H4 (cell line): ENCODE results near the gene RSBN1L. TPM values are rescaled to one million over a fixed set of nuclear protein-coding genes. Genes with fewer than 3 reads are reported as not detected.
"Not testable (repeated sequence)": the region's sequence is repeated elsewhere in the genome, so short reads cannot be mapped to it uniquely, and the experiment has no call there.

Source experiments
- DNase-seq: peaks from one replicate; pipeline ENCODE4 v3.0.0-alpha.2; 2015; ENCODE audit warnings: low spot score
- total RNA-seq: library from RNA; depleted of rRNA; stranded (reverse); fragments of >200 nt; shearing (Covaris generic); gene quantifications from 2 replicates; pipeline ENCODE4 v1.2.3, GENCODE V29; 2014; rRNA removed

The RSBN1L gene
- 9.9 and 25.6 TPM in 2 replicates for total RNA-seq

DNA sequence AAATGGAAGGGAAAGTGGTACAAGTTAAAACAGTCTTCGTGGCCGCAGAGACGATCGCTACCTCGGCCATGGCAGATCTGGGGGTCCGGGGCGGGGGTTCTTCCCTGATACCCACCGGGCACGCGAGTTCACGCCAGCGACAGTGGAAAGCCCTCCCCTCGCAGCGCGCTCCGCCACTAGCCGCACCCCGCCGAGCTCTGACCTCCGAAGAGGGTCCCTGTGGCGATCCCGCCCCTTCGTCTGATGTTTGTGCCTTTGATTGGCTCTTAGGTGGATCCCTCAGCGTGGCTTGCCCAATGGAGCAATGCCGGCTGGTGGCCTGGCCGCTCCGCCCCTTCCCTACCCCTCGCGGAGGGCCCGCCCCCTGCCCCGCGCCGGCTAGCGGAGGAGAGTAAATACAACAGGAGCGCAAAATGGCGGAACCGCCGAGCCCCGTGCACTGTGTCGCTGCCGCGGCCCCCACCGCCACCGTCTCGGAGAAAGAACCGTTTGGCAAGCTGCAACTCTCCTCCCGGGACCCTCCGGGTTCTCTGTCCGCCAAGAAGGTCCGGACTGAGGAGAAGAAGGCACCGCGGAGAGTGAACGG lies at the start of gene RSBN1L:
TSS of gene RSBN1L (plus strand) at position 403 of the 586 bp plus-strand sequence. CDS start at position 414, 11 bp downstream.
- DNase-seq: peak; percentile 99

- no peak for DNase-seq
These were observed 47.4 kb upstream of the RSBN1L start for GRCh38 chr7:77648742-77649338.

DNA sequence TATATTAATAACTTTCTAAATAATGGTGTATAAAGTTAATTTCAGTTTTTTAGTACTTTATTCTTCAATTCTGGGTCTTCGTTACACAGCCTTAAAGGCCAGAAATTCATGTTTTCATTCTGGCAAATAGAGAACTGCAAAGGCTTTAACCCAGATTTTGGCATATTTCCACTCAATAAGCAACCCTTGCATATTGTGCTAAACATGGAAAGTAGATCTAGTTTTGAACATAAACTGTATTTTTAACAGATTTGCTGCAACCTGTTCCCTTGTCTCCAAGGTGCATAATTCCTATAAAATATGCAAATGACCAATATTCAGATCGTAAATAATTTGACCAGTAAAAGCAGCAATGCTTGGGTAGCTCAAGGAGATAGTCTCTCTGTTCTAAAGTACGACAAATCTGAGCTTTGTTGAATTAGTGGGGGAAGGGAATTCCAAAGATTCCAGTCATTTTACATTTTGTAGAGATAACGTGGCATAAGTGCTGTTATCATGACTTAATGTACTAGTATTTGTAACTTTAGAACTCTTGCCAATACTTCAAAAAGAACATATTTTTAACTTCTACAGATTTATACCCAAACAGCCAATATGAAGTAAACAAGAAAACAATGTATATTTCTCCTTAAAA lies 46.4 kb upstream of the RSBN1L start:
- DNase-seq: no peak

DNA sequence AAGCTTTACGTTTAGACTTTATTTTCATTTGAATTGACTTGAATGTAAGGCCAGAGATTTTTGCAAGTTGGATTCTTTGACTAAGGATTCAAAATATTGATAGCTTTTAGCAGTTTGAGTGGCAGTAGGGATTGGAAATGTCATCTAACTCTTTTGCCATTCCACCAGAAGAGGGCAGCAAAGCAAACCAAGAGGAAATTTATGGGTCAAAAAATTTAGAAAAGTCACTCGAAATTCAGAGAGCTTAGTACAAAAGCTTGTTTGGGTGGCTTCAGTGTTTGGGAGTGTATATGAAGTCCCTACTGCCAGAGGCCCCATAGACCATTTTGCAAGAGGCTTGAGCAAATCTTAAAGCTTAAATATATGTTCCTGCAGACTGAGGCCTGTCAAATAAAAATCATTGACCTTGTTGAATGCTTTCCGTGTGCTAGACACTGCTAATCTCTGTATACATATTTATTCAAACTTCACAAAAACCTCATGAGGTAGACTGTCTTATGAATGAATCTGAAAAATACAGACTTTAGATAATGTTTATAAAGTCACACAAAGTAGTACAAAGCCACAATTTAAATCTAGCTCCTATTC lies 44.6 kb upstream of the RSBN1L start:
- DNase-seq: peak; percentile 18

DNA sequence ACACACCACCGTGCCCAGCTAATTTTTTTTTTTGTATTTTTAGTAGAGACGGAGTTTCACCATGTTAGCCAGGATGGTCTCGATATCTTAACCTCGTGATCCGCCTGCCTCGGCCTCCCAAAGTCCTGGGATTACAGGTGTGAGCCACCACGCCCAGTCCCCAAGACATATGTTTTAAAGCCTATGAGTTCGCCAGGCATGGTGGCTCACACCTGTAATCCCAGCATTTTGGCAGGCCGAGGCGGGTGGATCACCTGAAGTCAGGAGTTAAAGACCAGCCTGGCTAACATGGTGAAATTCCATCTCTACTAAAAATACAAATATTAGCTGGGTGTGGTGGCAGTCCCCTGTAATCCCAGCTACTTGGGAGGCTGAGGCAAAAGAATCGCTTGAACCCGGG lies 43.4 kb upstream of the RSBN1L start:
- DNase-seq: not testable (repeated sequence)

DNA sequence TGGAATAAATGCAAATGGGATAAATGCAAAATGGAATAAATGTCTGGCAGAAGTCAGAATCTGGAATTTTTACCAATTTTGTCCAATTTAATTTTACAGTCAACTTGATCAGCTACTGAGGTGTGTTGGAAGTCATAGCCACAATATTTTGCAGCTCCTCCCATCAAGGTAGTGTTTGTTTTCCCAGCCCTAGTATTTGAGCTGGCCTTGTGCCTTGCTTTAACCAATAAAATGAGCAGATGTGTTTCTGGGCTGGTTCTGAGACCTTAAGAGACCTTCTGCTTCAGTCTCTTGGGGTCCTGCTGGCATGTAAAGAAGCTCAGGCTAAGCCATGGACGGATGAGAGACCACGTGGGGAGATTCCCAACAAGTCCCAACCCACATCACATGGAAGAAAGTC lies 42.7 kb upstream of the RSBN1L start:
- no peak for DNase-seq

- no peak for DNase-seq
These were observed 40.9 kb upstream of the RSBN1L start for GRCh38 chr7:77655356-77655755.

DNA sequence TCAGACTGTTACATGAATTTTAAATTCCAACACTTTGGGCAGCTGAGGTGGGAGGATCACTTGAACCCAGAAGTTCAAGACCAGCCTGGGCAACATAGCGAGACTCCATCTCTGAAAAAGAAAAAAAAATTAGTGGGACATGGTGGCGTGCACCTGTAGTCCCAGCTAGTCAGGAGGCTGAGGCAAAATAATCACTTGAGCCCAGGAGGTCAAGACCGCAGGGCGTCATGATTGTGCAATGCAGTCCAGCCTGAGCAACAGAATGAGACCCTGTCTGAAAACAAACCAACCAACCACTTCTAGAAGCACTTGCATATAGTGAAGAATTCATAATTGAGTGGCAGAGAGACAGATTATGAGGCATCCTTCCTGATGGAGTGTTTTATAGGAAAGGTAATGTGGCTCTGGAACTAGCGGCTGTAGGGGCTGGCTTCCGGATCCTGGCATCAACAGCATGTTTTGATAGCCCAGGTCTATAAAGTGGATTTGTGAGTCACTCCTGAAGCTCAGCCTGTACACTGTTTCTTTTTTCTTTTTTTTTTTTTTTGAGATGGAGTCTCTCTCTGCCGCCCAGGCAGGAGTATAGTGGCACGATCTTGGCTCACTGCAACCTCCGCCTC lies 40.3 kb upstream of the RSBN1L start:
- DNase-seq: no peak

GRCh38 chr7:77657427-77658224 lies 38.6 kb upstream of the RSBN1L start:
- peak; percentile 49 for DNase-seq

DNA sequence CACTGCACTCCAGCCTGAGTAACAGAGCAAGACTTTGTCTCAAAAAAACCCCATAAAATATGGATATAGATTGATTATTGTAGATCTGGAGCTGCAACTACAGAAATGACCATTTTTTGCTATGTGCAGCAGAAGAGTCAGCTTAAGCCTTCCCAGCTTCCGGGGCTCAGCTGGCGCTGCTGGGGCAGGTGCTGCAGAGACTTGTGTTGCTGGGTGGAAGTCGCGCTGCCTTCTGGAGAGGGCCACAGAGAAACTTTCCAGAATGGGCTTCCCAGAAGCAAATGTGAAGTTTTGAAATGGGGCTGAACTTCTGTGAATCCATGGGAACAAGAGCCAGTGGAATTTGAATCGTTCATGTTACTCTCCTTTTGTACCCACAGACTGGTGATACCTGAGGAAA lies 37.3 kb upstream of the RSBN1L start:
- no peak for DNase-seq

DNA sequence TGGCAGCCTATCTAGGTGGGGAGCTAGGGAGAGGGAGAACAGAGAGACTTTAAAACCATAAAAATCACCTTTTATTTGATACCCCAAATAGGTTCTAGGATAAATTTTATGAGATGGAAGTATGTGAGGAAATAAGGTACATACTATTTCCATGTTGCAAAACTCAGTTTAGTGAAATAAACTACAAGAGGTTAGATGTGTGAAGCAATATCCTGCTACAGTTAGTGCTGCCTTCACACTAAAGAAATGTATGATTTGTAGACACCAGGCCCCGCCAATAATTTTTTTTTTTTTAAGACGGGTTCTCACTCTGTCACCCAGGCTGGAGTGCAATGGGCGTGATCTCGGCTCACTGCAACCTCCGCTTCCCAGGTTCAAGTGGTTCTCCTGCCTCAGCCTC lies 34.4 kb upstream of the RSBN1L start:
- no peak for DNase-seq

DNA sequence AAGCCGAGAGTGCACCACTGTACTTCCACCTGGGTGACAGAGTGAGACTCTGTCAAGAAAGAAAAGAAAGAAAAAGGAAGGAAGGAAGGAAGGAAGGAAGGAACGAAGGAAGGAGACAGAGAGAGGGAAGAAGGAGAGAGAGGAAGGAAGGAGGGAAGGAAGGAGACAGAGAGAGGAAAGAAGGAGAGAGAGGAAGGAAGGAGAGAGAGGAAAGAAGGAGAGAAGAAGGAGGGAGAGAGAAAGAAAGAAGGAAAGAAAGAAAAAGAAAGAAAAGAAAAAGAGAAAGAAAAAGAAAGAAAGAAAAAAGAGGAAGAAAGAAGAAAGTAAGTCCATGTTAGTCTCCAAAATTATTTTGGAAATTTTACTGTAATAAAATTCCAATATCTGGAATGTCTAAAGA lies 33.4 kb upstream of the RSBN1L start:
- no peak for DNase-seq

GRCh38 chr7:77664715-77665114 lies 31.5 kb upstream of the RSBN1L start:
- DNase-seq: no peak

GRCh38 chr7:77665161-77665560 lies 31.1 kb upstream of the RSBN1L start:
- no peak for DNase-seq

DNA sequence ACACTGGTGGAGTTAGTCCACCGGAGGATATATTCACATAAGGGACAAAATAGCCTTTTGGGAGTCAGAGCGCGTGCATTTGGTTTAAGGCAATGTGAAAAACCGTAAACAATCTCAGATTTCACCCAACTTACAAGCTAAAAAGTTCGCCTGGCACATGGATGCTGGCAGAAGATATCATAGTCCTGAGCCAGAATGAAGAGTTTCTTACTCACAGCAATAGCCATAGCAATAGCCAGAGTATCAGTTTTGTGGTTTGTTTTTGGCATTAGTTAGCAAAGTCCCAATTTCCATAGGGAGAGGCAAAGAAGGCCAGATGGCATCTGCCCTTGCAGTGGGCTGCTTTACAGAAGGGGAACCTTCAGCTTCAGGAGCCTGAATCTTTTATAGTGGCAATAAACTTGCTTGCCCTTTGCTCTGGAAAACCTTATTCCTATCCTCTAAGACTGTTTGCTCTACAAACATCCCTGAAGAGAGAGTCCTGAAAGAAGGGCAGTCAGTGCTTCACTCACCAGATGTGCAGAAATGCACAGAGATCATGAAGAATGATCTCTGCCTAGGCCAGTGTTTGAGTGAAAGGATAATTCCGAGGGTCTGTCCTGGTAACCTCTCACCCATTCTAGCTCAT lies 28.7 kb upstream of the RSBN1L start:
- no peak for DNase-seq

DNA sequence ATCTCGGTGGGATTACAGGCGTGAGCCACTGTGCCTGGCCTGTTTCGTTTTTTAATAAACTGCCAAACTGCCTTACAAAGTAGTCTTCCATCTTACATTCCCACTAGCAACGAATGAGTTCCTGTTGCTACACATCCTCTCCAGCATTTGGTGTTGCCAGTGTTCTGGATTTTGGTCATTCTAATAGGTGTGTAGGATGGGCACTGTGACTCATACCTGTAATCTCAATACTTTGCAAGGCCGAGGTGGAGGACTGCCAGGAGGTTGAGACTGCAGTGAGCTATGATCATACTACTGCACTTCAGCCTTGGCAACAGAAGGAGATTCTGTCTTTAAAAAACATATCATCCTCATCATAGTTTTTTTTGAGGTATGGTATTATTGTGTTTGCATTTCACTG lies 21.4 kb upstream of the RSBN1L start:
- peak; percentile 29 for DNase-seq

DNA sequence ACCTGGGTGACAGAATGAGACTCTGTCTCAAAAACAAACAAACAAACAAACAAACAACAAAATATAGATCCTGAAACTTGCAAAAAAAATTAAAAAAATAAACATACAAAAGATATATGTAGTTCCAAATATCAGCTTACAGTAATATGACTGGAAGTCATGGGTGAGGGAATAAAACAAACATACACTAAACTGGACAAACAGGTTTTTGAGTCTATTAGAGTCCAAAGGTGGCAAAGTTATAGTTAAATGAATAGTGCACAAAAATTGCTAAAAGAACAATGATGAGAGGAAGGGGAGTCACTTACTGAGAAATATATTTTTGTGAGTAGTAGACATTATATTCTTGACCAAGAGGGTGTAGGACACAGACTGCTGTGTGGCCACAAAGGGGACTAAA lies 16.7 kb upstream of the RSBN1L start:
- no peak for DNase-seq

DNA sequence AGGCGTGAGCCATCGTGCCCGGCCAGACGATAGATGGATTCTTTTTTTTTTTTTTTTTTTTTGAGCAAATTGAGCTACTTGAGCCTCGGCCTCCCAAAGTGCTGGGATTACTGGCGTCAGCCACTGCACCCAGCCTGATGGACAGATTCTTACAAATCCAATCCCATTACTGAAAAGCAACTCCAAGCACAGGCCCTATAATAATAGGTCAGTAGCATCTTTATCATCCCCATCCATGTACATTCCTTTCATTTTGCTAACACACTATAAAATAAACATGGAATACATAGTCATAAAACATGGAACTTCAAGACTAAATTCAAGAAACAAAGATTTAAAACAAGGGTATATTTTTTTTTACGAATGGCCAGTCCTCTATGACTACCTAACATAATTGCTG lies 16.0 kb upstream of the RSBN1L start:
- no peak for DNase-seq

DNA sequence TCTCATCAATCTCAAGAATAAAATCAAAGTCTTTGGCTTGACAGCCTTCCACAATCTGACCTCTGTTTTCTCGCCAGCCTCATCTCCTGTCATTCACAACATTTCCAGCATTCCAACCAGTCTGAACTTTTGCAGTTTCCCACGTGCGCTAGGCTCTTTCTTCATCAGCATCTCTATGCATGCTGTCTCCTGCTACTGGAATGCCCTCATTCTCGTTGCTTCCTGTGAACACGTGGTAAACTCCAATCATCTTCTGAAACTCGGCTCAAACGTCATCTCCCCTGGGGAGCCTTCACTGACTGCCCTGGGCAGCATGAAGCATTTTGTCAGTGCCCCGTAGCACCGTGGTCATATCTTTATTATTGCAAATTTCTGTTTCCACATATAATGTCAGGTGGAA lies 12.2 kb upstream of the RSBN1L start:
- DNase-seq: no peak

- peak; percentile 35 for DNase-seq
These were observed 11.0 kb upstream of the RSBN1L start for GRCh38 chr7:77685233-77685632.

- no peak for DNase-seq
These were observed 9.0 kb upstream of the RSBN1L start for GRCh38 chr7:77687100-77687746.
